ENCODE results near the gene ZNF407. TPM values are rescaled to one million over a fixed set of nuclear protein-coding genes. Genes with fewer than 3 reads are reported as not detected.
A peak's percentile ranks its signal among the peaks of the same experiment; 100 is the strongest.

ZNF407 gene
- total RNA-seq, 1 donor from 2014 or later = 14.3 TPM

DNA sequence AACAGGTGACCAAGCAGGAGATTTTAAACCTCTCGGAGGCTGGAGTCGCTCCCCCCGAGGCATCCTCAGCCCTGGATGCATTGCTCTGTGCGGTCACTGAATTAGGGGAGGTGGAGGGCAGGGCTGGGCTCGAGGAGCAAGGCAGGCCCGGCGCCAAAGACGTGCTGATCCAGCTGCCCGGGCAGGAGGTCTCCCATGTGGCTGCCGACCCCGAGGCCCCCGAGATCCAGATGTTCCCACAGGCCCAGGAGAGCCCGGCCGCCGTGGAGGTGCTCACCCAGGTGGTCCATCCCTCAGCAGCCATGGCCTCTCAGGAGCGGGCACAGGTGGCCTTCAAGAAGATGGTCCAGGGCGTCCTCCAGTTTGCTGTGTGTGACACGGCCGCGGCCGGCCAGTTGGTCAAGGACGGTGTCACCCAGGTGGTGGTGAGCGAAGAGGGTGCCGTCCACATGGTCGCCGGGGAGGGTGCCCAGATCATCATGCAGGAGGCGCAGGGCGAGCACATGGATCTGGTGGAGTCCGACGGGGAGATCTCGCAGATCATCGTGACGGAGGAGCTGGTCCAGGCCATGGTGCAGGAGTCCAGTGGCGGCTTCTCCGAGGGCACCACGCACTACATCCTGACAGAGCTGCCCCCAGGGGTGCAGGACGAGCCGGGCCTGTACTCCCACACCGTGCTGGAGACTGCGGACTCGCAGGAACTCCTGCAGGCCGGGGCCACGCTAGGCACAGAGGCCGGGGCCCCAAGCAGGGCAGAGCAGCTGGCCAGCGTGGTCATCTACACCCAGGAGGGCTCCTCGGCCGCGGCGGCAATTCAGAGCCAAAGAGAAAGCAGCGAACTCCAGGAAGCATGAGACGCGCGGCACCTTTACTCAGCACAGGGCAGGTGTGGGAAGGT is 466.2 kb downstream of the ZNF407 start:
- no peak for DNase-seq (ENCODE audit: extremely low read depth, low read depth, low spot score)

DNA sequence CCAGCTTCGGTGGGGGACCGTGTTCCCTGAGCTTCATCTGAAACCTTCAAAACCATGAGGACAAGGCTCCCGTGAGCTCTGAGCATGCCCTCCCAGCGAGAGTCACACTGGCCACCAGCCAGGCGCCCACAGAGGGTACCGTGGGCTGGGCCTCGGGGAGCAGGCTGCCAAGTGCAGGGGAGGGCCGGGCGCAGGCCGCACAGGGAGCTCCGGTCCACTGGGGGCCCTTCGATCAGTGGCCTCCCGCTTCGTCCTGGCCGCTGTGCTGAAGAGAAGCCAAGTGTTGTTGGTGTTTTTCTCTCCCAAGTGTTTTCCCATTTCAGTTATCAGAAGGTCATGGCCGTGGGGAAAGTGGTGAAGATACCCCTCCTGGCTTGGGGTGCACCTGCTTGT is 466.8 kb downstream of the ZNF407 start:
- no peak for DNase-seq (ENCODE audit: extremely low read depth, low read depth, low spot score)

DNA sequence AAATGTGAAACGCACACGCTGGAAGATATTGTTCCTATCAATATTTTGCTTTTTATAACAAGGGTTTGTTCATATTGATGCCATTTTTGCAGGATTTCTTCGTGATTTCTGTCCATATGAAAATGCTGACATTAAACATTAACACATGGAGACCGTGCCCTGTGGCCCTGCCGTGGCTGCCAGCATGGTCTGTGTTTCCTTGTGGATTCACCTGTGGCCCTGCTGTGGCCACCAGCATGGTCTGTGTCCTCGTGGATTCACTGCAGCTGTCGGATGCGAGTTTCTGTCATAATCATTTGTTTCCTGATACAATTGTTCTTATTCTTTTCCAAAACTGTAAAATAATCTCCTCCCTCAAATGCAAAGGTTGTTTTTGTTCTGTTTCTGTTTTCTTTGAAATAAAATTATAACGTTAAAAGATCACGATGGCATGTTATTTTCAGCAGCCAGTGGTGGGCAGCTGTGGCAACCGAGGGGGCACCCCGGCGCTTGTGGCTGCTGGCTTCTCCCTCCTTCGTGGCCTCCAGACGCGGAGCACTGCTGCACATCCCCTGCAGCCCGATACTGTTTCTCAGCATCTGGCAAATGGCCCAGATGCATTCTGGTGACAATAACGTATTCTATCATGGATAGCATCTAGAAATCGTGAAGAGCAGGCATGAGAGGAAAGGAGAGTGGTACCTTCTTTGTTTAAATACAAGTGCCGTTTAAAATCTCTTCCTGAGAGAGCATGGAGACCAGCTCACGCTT is 467.8 kb downstream of the ZNF407 start:
- no peak for DNase-seq (ENCODE audit: extremely low read depth, low read depth, low spot score)

DNA sequence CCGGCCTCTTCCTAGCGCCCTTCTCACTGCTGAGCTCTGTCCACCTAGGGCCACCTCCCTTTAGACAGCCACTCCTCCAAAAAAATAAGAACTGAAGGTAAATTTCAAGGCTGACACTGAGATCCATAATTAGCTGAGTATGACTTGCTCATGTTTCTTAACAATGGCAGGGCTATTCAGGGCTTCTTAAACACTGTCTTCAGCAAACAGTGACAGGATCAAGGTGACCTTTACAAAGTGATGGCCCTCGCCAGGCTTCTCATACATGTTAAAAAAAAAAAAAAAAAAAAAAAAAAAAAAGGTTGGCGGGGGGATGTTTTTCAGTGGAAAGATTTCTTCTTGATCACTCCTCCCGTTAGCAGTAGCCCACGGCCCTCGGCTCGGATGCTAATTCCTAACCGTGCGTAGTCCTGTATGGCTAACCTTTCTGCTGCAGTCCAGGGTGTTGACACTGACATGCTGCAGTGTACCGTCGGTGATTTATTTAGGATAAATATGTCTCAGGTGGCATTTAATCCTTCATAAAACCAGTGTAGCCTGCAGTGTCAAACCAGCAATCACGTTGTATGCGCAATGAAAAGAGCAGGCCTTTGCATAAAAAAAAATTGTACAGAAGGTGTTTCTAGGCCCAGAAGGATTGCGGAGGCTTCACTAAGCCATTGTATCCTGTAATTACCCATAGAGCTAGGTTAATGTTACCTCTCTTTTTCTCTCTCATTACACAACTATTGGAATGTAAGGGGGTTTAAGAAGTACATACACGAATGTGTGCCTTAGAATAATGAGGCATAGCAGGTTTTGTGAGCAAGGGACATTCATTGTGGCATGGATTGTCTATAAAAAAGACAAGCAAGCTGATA is 468.6 kb downstream of the ZNF407 start:
- no peak for DNase-seq (ENCODE audit: extremely low read depth, low read depth, low spot score)

DNA sequence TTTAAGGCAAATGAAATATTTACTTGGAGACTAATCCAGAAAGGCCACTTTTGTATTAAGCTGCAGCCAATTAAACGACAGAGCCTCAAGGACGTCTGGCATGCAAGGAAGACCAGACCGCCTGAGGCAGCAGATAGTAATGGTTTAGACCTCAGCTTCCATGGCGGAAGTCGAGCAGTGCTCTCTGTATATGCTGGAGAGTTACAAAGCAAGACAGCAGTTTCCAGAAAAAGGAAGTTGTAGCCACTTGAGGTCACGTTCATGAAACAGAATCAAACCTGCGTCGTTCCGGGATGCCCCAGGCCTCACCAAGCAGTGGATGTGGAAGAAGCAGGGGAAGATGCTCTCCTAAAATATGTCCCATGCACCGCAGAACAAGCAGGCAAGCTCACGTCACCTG is 469.3 kb downstream of the ZNF407 start:
- DNase-seq (ENCODE audit: extremely low read depth, low read depth, low spot score) = no peak

DNA sequence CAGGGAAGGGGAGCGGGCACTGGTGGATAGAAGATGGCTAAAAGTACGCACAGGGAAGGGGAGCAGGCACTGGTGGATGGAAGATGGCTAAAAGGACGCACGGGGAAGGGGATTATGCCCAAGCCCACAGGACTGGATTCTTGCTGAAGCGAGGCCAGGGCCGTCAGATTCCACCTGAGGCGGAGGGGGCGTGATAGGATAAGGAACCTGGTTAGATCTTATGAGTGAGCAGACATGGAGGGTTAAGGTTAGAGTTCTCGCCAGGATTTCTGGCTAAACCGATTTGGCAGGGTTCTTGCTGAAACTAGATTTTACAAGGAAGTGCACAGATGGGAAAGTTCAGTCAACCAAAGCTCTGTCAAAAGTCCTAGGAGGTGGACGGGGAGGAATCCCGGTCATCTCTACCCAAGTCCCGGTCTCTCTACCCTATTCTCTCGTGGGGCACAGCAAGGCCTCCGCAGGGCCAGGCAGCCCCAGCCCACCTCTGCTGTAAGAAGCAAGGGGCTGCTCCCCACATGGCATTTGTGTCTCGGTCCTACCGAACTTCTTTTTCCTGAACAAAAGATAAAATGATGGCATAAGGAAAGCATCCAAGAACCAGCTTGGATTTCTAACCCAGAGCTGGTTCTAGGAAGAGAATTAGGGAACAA is 470.5 kb downstream of the ZNF407 start:
- DNase-seq (ENCODE audit: extremely low read depth, low read depth, low spot score) = no peak

DNA sequence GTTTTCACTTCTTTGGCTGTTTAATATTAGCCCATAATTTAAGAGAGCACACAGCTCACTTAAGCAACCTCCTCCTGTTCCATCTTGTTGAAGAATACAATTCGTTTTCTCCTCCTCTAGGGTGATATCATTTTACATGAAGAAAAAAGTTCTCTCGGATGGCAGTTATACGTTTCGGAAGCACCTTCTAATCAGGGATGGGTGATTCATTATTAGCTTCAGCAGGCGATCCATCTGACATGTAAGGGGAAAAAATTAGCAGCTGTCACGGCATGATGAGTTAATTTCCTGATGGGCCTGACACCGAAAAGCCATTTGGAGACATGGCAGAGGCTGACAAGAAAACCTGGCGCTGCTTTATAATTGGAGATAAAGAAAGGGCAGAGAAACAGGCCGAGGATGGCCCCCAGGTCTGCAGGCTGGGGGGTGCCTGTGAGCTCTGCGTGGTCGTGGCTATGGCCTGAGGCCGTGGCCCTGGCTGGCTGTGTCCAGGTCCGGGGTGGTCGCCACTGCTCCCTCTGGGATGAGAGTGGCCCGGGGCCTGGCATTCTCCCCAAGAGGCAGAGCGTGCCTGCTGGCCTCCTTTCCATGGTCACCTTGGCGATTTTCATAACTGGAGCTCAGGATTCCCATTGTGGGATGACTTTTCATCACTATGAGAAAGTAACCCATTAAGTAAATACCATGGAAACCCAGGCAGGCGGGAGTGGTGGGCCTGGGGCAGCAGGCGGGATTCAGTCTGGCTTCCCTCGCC is 471.2 kb downstream of the ZNF407 start:
- peak; percentile 48 for DNase-seq (ENCODE audit: extremely low read depth, low read depth, low spot score)

DNA sequence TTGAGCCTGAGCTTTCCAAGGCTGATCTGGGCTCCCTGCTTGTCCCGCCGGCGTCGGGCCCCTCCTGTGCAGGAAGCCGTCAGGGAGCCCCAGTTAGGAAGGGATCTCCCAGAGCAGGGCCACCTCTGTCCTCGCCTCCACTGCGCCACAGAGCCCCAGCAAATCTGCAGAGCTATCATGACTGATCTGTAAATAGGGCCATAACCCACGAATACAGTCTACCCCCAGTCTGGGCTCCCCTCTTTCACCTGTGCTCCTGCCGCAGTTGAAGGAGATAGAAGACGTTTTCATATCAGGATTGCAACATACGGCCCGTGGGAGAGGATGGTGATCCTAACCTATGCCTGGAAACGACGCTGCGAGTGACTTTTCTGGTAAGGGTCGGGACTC is 472.6 kb downstream of the ZNF407 start:
- no peak for DNase-seq (ENCODE audit: extremely low read depth, low read depth, low spot score)

DNA sequence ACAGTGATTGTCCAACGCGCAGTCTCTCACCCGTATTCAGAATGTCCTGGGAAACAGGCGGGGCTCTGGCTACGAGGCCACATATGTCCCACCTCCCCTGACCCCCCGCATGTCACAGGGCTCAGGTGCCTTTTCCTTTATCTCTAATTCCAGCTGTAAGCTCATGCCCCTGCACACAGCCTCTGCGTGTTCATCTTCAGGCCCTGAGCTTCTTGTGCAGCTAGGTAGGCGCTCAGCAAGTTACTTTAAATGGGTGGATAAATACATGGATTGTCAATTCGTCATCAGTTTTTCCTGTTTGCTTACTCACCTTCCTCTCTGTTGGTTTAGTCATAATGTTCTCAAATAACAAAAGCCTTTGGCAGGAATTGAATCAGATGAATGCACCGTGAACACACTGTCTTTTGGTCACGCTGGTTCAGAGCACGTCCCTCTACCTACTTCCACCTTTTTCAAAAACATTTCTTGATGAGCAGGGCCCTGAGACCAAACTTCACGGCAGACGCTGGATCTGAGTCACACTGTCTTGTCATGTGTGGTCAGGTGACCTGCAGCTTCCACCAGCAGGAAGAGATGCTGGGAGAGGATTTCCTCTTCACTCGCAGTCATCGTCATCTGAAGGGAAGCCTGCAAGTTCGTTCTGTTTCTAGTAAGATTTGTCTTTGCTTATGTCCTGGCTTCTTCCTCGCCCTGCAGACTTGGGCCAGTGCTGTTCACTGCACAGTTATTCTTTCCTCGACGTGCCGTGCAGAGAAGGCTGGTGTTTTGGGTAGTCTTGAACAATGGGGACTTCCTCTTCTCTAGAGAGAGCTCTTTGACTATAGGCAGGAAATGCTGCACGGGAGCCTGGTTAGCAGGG is 473.2 kb downstream of the ZNF407 start:
- peak; percentile 93 for DNase-seq (ENCODE audit: extremely low read depth, low read depth, low spot score)

DNA sequence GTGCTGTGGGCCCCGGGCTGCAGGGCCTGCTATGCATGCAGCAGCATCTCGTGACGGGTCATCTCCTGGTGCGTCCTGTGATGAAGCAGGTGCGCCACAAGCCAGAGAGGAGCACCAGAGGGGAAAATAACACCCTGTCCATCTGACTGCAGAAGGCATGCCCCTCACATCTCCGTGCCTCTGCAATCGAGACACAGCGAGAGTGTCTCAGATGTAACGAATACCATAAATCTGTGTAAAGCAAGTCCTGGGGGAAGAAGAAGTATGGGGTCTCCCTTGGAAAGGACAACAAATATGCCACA is 473.8 kb downstream of the ZNF407 start:
- no peak for DNase-seq (ENCODE audit: extremely low read depth, low read depth, low spot score)

DNA sequence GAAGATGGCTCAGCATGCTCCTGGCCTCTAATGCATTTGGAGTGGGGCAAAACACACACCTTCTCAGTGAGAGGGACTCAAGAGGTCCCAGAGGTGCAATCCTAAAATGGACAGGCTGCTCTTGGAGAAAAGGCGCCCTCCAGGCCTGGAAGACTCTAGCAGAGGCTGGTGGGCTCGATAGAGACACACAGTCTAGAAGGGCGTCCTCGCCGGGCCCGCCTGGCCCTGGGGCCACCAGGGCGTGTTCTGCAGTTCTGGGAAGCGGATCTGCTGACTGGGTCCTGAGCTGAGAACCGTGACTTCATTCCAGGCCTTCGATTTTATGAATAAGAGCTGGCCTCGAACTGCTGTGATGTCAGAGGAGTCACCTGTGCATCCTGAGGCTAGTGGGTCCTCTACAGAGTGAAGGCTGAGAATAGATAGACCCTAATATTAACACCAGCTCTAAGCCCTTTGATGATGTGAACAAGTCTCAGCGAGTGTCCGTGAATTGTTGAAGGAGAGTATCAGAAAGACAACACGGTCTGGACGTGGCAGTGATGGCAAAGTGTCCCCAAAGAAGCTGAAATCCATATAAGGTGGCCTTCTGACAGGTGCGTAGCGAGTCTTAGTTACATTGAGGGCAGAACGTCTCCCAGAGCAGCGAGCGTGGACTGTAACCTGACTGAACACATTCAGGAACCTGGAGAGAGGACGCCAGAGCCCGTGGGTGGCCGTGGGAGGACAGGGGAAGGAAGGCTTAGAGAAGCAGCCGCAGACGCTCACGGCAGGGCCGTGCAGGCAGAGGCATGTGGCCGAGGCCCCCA is 474.4 kb downstream of the ZNF407 start:
- no peak for DNase-seq (ENCODE audit: extremely low read depth, low read depth, low spot score)

DNA sequence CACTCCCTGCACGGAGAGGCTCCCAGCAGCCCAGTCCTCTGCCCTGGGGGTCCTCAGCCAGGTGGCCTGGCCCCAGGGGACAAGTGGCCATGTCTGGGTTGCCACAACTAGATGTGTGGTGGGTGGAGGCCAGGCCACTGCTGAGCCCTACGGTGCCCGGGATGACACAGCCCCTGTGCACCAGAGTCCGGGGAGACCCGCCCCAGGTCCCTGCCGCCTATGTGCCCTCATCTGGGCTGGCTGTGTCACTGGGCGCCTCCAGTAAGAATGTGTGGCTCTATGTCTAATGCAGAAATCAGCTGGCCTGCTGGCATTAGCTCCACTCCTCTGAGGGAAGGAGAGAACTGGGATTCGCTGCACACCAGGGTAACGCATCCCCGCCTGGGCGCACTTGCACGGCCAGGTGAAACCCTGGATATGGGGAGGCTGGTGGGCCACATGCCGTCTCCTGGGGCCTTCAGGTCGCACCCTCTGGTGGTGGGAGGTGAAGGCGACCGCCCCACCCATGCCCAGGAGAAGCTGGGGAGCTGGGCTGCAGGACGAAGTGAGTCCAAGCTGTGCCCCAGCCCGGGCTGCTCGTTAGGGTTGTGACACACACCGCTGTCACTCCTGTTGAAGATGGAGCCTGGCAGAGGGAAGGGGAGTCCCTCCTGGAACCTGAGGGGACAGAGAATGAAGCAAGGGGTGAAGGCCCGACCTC is 475.2 kb downstream of the ZNF407 start:
- no peak for DNase-seq (ENCODE audit: extremely low read depth, low read depth, low spot score)

DNA sequence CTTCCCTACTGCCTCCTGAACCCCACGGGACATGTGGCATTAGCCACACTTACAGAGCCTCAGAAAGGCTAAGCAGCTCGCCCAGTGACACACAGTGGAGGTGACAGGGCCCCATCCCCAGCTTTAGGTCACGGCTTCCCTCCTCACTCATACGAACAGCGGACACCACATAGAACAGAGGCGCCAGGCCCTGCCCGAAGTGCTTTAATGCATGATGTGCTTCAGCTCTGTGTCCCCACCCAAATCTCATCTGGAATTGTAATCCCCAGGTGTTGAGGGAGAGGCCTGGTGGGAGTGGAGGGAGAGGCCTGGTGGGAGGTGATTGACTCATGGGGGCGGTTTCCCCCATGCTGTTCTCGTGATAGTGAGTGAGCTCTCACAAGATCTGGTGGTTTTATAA is 476.0 kb downstream of the ZNF407 start:
- no peak for DNase-seq (ENCODE audit: extremely low read depth, low read depth, low spot score)

DNA sequence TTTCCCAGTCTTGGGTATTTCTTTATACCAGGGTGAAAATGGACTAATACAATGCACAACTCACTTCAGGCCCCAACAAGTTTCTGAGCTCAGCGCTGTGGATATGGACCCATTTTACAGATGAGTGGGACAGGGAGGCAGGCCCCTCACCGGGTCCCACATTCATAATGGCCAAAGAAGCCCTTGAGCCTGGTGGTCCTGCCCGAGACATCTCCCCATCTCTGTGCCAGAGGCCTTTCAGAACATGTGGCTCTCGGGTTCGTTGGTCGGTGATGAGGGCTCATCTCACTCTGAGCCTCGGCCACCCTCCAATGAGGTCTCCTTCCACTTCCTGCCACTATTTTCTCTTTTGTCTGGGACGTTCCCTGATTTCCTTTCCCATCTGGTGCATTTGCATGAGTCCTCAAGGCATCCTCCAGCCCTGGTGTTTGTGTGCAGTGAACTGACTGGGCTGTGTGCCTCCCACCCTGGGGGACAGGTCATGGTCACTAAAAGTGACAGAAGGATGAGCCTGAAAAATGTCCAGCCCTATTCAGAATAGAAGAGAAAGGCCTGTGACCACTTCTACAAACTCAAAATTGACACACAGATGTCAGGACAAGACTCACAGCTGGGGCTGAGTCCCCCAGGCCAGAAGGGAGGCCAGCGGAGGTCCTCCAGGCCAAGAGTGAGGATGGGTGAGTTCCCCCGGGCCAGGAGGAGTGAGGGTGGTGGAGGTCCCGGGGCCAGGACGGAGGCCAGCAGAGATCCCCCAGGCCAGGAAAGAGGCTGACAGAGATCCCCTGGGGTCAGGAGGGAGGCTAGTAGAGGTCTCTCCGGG is 476.7 kb downstream of the ZNF407 start:
- no peak for DNase-seq (ENCODE audit: extremely low read depth, low read depth, low spot score)

DNA sequence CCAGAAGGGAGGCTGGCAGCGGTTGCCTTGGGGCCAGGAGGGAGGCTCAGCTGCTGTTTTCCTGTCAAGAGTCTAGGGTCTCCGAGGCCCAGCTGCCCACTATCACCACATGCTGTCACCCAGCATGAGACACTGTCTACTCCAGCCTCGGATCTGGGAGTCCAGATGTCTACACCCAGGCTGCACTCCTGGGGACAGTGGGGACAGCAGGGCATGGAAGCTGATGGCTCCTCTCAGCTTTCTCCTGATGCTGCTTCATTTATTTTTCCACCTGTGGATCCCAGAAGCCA is 477.3 kb downstream of the ZNF407 start:
- no peak for DNase-seq (ENCODE audit: extremely low read depth, low read depth, low spot score)

DNA sequence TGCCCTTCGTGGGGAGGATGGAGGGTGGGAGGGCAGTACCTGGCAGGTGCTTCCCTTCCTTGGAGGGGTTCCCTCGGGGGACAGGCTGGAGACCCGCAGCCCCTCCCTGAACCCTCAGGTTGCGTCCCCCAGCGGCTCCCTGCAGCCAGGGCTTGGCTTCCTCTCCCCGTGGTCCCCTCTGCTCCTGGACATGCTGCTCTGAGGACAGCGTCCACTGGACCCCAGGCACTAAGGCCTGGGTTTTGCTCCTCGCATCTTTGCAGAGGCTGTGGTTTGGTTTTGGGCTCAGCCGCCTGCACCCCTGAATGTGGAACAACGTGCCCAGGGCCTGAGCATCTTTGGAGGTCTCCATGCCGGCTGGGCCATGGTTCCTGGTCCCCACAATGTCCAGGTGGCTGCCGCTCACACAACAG is 477.8 kb downstream of the ZNF407 start:
- no peak for DNase-seq (ENCODE audit: extremely low read depth, low read depth, low spot score)

DNA sequence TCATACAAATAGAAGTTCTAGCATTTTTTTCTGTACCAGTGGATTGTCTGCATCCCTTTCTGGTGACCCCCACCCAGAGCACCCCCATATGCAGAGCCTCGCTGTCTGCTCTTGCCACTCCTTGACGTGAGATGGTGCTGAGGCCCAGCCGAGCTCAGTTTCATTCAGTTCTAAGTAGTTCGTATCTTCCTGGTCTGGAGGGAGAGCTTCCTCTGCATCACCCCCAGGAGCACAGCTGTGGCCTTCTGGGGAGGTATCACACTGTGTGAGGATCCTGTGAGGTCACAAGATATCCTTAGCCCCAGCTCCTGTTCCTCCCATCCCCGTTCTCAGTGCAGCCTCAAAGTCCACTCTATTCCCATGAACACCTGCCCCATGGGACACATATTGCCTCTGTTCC is 478.6 kb downstream of the ZNF407 start:
- no peak for DNase-seq (ENCODE audit: extremely low read depth, low read depth, low spot score)

Measured in glomerular endothelial cell (primary cell).